NCI-H2171 (cell line): ENCODE results near the gene CEBPB.
"Not testable (repeated sequence)": the region's sequence is repeated elsewhere in the genome, so short reads cannot be mapped to it uniquely, and the experiment has no call there.

Source experiments
- DNase-seq: peaks from one replicate; lab custom pipeline; 2025; lab: John Stamatoyannopoulos, UW

Gene CEBPB

GRCh38 chr20:50190251-50191064 is at the start of gene CEBPB:
CEBPB (plus strand) TSS chr20:50190830; CDS start chr20:50191034, 204 bp downstream.
- peak; percentile 86 for DNase-seq

- no peak for DNase-seq
Measured at GRCh38 chr20:50141018-50141675, 49.5 kb upstream of the CEBPB start.

- DNase-seq = no peak
Measured at GRCh38 chr20:50141811-50142561, 48.6 kb upstream of the CEBPB start.

GRCh38 chr20:50142812-50143211 is 47.8 kb upstream of the CEBPB start:
- no peak for DNase-seq

GRCh38 chr20:50144362-50144761 is 46.3 kb upstream of the CEBPB start:
- DNase-seq = no peak

GRCh38 chr20:50145566-50145965 is 45.1 kb upstream of the CEBPB start:
- no peak for DNase-seq

- DNase-seq = no peak
Measured at GRCh38 chr20:50146214-50146613, 44.4 kb upstream of the CEBPB start.

- no peak for DNase-seq
Measured at GRCh38 chr20:50146732-50147662, 43.6 kb upstream of the CEBPB start.

- DNase-seq = no peak
Measured at GRCh38 chr20:50149481-50150254, 41.0 kb upstream of the CEBPB start.

- no peak for DNase-seq
Measured at GRCh38 chr20:50151034-50151743, 39.4 kb upstream of the CEBPB start.

GRCh38 chr20:50152394-50153152 is 38.1 kb upstream of the CEBPB start:
- no peak for DNase-seq

GRCh38 chr20:50153153-50153499 is 37.5 kb upstream of the CEBPB start:
- no peak for DNase-seq

- DNase-seq = peak; percentile 91
Measured at GRCh38 chr20:50153500-50154377, 36.9 kb upstream of the CEBPB start, which contains the start of gene PEDS1. PEDS1 (minus strand) TSS chr20:50153723; CDS start chr20:50153637, 86 bp downstream.

GRCh38 chr20:50161494-50161893 is 29.1 kb upstream of the CEBPB start:
- not testable (repeated sequence) for DNase-seq

- DNase-seq = no peak
Measured at GRCh38 chr20:50163570-50164317, 26.9 kb upstream of the CEBPB start.

GRCh38 chr20:50165684-50166554 is 24.7 kb upstream of the CEBPB start:
- DNase-seq = peak; percentile 97
